HCT116 (cell line): ENCODE measurements around the gene TMEM145.

Experiments
- ATF3 ChIP-seq: IDR thresholded peaks from 2 replicates; pipeline ENCODE4 v1.6.1; 2012
- CEBPB ChIP-seq: IDR thresholded peaks from 2 replicates; pipeline ENCODE4 v1.6.1; 2012; ENCODE audit warnings: low read depth
- EGR1 ChIP-seq: IDR thresholded peaks from 2 replicates; pipeline ENCODE4 v1.6.1; 2012; ENCODE audit warnings: low read depth
- EZH2 ChIP-seq: fragments of 200-600 bp; sonication (generic); IDR thresholded peaks from 2 replicates; pipeline ENCODE4 v1.6.1; 2017; ENCODE audit warnings: antibody characterized with exemption, mixed run types
- EZH2phosphoT487 ChIP-seq: fragments of 200-600 bp; IDR thresholded peaks from 2 replicates; pipeline ENCODE4 v1.6.1; 2018; ENCODE audit warnings: antibody characterized with exemption, borderline replicate concordance
- JUND ChIP-seq: IDR thresholded peaks from 2 replicates; pipeline ENCODE4 v1.6.1; 2012
- MAX ChIP-seq: IDR thresholded peaks from 2 replicates; pipeline ENCODE4 v1.6.1; 2012
- POLR2A ChIP-seq: IDR thresholded peaks from 2 replicates; pipeline ENCODE4 v1.7.0; 2011; ENCODE audit warnings: borderline replicate concordance; ENCODE audit not compliant: insufficient read depth, insufficient read length; ENCODE audit errors: extremely low read depth
- POLR2AphosphoS5 ChIP-seq: IDR thresholded peaks from 2 replicates; pipeline ENCODE4 v1.6.1; 2011; ENCODE audit warnings: mild to moderate bottlenecking, low read depth, low read length, moderate library complexity
- SRF ChIP-seq: IDR thresholded peaks from 2 replicates; pipeline ENCODE4 v1.6.1; 2012; ENCODE audit warnings: low read depth
- TCF7L2 ChIP-seq: IDR thresholded peaks from 2 replicates; pipeline ENCODE4 v1.7.0; 2011; ENCODE audit warnings: borderline replicate concordance, inconsistent platforms; ENCODE audit not compliant: insufficient read depth, insufficient read length; ENCODE audit errors: extremely low read depth
- YY1 ChIP-seq: IDR thresholded peaks from 2 replicates; pipeline ENCODE4 v1.6.1; 2011; ENCODE audit warnings: low read length, low read depth, moderate library complexity, mild to moderate bottlenecking; ENCODE audit not compliant: insufficient replicate concordance; ENCODE audit errors: extremely low read depth
- TF ChIP-seq, protein P1 (sequence below), 3 experiments: fragments of 200-600 bp in 1 of 3; sonication (generic) in 1 of 3; IDR thresholded peaks in 2 of 3; conservative IDR thresholded peaks in 1 of 3; 2 replicates each; pipeline ENCODE4 v1.5.1; 2012 to 2017; ENCODE audit warnings: low read depth in 2 of 3, low read length in 2 of 3, antibody characterized with exemption in 1 of 3, borderline replicate concordance in 1 of 3, control low read depth in 1 of 3, mild to moderate bottlenecking in 1 of 3, mixed read lengths in 1 of 3, mixed run types in 1 of 3, moderate library complexity in 1 of 3; ENCODE audit not compliant: insufficient read depth in 1 of 3
- TF ChIP-seq, protein P2 (sequence below): IDR thresholded peaks from 2 replicates; pipeline ENCODE4 v1.6.1; 2012; ENCODE audit warnings: low read depth

DNA sequence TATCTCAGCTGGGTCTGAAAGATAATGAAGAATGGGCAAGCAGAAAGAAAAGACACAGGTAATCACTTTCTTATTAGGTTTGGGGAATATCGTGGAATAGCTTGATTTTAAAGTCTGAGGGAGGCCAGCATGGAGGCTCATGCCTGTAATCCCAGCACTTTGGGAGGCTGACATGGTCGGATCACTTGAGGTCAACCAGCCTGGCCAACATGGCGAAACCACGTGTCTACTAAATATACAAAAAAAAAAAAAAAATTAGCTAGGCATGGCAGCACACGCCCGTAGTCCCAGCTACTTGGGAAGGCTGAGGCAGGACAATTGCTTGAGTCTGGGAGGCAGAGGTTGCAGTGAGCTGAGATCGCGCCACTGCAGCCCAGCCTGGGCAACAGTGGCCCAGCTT, 9.2 kb upstream of the TMEM145 start:
- no peak for TF ChIP-seq POLR2A
- TF ChIP-seq, protein P1, sequence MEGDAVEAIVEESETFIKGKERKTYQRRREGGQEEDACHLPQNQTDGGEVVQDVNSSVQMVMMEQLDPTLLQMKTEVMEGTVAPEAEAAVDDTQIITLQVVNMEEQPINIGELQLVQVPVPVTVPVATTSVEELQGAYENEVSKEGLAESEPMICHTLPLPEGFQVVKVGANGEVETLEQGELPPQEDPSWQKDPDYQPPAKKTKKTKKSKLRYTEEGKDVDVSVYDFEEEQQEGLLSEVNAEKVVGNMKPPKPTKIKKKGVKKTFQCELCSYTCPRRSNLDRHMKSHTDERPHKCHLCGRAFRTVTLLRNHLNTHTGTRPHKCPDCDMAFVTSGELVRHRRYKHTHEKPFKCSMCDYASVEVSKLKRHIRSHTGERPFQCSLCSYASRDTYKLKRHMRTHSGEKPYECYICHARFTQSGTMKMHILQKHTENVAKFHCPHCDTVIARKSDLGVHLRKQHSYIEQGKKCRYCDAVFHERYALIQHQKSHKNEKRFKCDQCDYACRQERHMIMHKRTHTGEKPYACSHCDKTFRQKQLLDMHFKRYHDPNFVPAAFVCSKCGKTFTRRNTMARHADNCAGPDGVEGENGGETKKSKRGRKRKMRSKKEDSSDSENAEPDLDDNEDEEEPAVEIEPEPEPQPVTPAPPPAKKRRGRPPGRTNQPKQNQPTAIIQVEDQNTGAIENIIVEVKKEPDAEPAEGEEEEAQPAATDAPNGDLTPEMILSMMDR (IDR thresholded peaks at IDR 0.05 in 2 of 3, conservative IDR thresholded peaks at IDR 0.05 in 1 of 3; ENCODE audit: borderline replicate concordance in 1 of 3, insufficient read depth in 1 of 3, low read depth in 2 of 3, low read length in 2 of 3) = no peak
- no peak for TF ChIP-seq EZH2phosphoT487
- TF ChIP-seq EZH2 = no peak
- no peak for TF ChIP-seq ATF3
- TF ChIP-seq CEBPB = no peak
- no peak for TF ChIP-seq POLR2AphosphoS5
- TF ChIP-seq TCF7L2 = no peak
- no peak for TF ChIP-seq SRF
- TF ChIP-seq EGR1 = no peak
- TF ChIP-seq, protein P2, sequence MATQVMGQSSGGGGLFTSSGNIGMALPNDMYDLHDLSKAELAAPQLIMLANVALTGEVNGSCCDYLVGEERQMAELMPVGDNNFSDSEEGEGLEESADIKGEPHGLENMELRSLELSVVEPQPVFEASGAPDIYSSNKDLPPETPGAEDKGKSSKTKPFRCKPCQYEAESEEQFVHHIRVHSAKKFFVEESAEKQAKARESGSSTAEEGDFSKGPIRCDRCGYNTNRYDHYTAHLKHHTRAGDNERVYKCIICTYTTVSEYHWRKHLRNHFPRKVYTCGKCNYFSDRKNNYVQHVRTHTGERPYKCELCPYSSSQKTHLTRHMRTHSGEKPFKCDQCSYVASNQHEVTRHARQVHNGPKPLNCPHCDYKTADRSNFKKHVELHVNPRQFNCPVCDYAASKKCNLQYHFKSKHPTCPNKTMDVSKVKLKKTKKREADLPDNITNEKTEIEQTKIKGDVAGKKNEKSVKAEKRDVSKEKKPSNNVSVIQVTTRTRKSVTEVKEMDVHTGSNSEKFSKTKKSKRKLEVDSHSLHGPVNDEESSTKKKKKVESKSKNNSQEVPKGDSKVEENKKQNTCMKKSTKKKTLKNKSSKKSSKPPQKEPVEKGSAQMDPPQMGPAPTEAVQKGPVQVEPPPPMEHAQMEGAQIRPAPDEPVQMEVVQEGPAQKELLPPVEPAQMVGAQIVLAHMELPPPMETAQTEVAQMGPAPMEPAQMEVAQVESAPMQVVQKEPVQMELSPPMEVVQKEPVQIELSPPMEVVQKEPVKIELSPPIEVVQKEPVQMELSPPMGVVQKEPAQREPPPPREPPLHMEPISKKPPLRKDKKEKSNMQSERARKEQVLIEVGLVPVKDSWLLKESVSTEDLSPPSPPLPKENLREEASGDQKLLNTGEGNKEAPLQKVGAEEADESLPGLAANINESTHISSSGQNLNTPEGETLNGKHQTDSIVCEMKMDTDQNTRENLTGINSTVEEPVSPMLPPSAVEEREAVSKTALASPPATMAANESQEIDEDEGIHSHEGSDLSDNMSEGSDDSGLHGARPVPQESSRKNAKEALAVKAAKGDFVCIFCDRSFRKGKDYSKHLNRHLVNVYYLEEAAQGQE = no peak
- no peak for TF ChIP-seq JUND
- no peak for TF ChIP-seq MAX
- TF ChIP-seq YY1 = no peak
